ENCODE measurements around the gene SLC5A6.

The SLC5A6 gene

GRCh38 chr2:27238976-27239375 is 26.9 kb upstream of the SLC5A6 start:
- no peak for TF ChIP-seq POLR2A (IDR thresholded peaks at IDR 0.05; ENCODE audit: extremely low read depth, insufficient read length)
- TF ChIP-seq MAX (IDR thresholded peaks at IDR 0.05; ENCODE audit: low read depth, low read length): no peak
- no peak overlapping the region for H3K4me3 ChIP-seq (ENCODE audit: low read depth, low read length)
- DNase-seq (ENCODE audit: low read depth): no peak

- no peak for TF ChIP-seq MAX (IDR thresholded peaks at IDR 0.05; ENCODE audit: low read depth, low read length)
- TF ChIP-seq MYC (IDR thresholded peaks at IDR 0.05; ENCODE audit: low read depth, low read length): no peak
- TF ChIP-seq CTCF (IDR thresholded peaks at IDR 0.05; ENCODE audit: low read depth, low read length): no peak
- no peak for TF ChIP-seq POLR2A (IDR thresholded peaks at IDR 0.05; ENCODE audit: extremely low read depth, insufficient read length)
- DNase-seq (ENCODE audit: low read depth): no peak
- no peak overlapping the region for H3K4me3 ChIP-seq (ENCODE audit: low read depth, low read length)
Observed at GRCh38 chr2:27237341-27237945, 25.4 kb upstream of the SLC5A6 start.

GRCh38 chr2:27236626-27237025 is 24.6 kb upstream of the SLC5A6 start:
- no peak overlapping the region for H3K4me3 ChIP-seq (ENCODE audit: low read depth, low read length)
- DNase-seq (ENCODE audit: low read depth): no peak
- TF ChIP-seq POLR2A (IDR thresholded peaks at IDR 0.05; ENCODE audit: extremely low read depth, insufficient read length) (no peak), CTCF (IDR thresholded peaks at IDR 0.05; ENCODE audit: low read depth, low read length) (no peak), MAX (IDR thresholded peaks at IDR 0.05; ENCODE audit: low read depth, low read length) (no peak), MYC (IDR thresholded peaks at IDR 0.05; ENCODE audit: low read depth, low read length) (no peak)

- TF ChIP-seq MYC (IDR thresholded peaks at IDR 0.05; ENCODE audit: low read depth, low read length) (no peak), POLR2A (IDR thresholded peaks at IDR 0.05; ENCODE audit: extremely low read depth, insufficient read length) (no peak), MAX (IDR thresholded peaks at IDR 0.05; ENCODE audit: low read depth, low read length) (no peak), CTCF (IDR thresholded peaks at IDR 0.05; ENCODE audit: low read depth, low read length) (no peak)
- no peak for DNase-seq (ENCODE audit: low read depth)
- H3K4me3 ChIP-seq (ENCODE audit: low read depth, low read length): no peak overlapping the region
Observed at GRCh38 chr2:27236136-27236535, 24.1 kb upstream of the SLC5A6 start.

GRCh38 chr2:27233341-27233740 is 21.3 kb upstream of the SLC5A6 start:
- no peak for DNase-seq (ENCODE audit: low read depth)
- TF ChIP-seq MYC (IDR thresholded peaks at IDR 0.05; ENCODE audit: low read depth, low read length): no peak
- TF ChIP-seq POLR2A (IDR thresholded peaks at IDR 0.05; ENCODE audit: extremely low read depth, insufficient read length): no peak
- TF ChIP-seq MAX (IDR thresholded peaks at IDR 0.05; ENCODE audit: low read depth, low read length): no peak
- no peak for TF ChIP-seq CTCF (IDR thresholded peaks at IDR 0.05; ENCODE audit: low read depth, low read length)
- H3K4me3 ChIP-seq (ENCODE audit: low read depth, low read length): no peak overlapping the region

- TF ChIP-seq MAX (IDR thresholded peaks at IDR 0.05; ENCODE audit: low read depth, low read length) (no peak), MYC (IDR thresholded peaks at IDR 0.05; ENCODE audit: low read depth, low read length) (no peak), CTCF (IDR thresholded peaks at IDR 0.05; ENCODE audit: low read depth, low read length) (no peak), POLR2A (IDR thresholded peaks at IDR 0.05; ENCODE audit: extremely low read depth, insufficient read length) (no peak)
- no peak overlapping the region for H3K4me3 ChIP-seq (ENCODE audit: low read depth, low read length)
- DNase-seq (ENCODE audit: low read depth): no peak
Observed at GRCh38 chr2:27231921-27232320, 19.9 kb upstream of the SLC5A6 start.

All from NB4 (cell line).